K562 (cell line): ENCODE measurements around the gene TMEM222. TPM values are rescaled to one million over a fixed set of nuclear protein-coding genes. Genes with fewer than 3 reads are reported as not detected.

Experiments used
- ATAC-seq: fragments of 200-7000 bp; cut with Tn5 transposase; 3 replicates; pipeline ENCODE4 v1.9.1; 2020; ENCODE audit warnings: moderate library complexity
- BruUV-seq: library from RNA; stranded (reverse); fragments of 400-500 nt; replicated peaks from 2 replicates; lab custom pipeline; 2021; lab: Mats Ljungman, UMichigan
- CTCF ChIA-PET: fragments of 300-600 bp; formaldehyde crosslinking; extraction: SDS; loops from one replicate; lab custom pipeline; 2021; ENCODE audit warnings: low intra/inter-chr PET ratio; lab: Yijun Ruan, JAX
- POLR2A ChIA-PET: fragments of 300-600, 350-650 bp; sonication (Branson Sonifier 250); formaldehyde crosslinking; extraction: SDS; loops from one replicate; lab custom pipeline; 2021; ENCODE audit warnings: antibody characterized with exemption, inconsistent platforms; lab: Yijun Ruan, JAX
- DNase-seq, 4 experiments: peaks; one replicate each; pipeline versions ENCODE4 v3.0.0 to v3.0.0-alpha.2; 2011 to 2018; ENCODE audit warnings: low spot score in 3 of 4, mixed read lengths in 3 of 4; ENCODE audit errors: extremely low read depth in 1 of 4
- FAIRE-seq: peaks from 2 replicates; lab custom pipeline; 2011; peaks lifted over from hg19 to GRCh38; lab: Jason Lieb, UNC
- H2AFZ ChIP-seq: 2 replicates; pipeline ENCODE4 v1.6.0; 2011; ENCODE audit warnings: low read depth, low read length, control low read depth, inconsistent platforms
- H3K27ac ChIP-seq: fragments of 200-600 bp; 3 replicates; pipeline ENCODE4 v1.8.0; 2011; ENCODE audit warnings: low read depth, mild to moderate bottlenecking, control low read depth, inconsistent platforms, low read length, moderate library complexity, mixed read lengths; ENCODE audit errors: extremely low read depth
- H3K27me3 ChIP-seq, 2 experiments: fragments of 300-600 bp in 1 of 2; 2 replicates in 1 of 2; 3 replicates in 1 of 2; pipeline versions ENCODE4 v1.6.0 to v1.8.0; 2011; ENCODE audit warnings: inconsistent platforms in 2 of 2, low read length in 2 of 2, mild to moderate bottlenecking in 1 of 2, mixed read lengths in 1 of 2, moderate library complexity in 1 of 2; ENCODE audit not compliant: control insufficient read depth in 2 of 2, insufficient read depth in 2 of 2
- H3K36me3 ChIP-seq: fragments of 300-600 bp; 3 replicates; pipeline ENCODE4 v1.8.0; 2011; ENCODE audit warnings: mild to moderate bottlenecking, low read length, inconsistent platforms; ENCODE audit not compliant: control insufficient read depth, insufficient read depth
- H3K4me1 ChIP-seq, 2 experiments: fragments of 200-600 bp in 1 of 2; replicated peaks in 1 of 2; 2 replicates in 1 of 2; 3 replicates in 1 of 2; pipeline versions ENCODE4 v1.5.1 to v1.8.0; 2011; ENCODE audit warnings: inconsistent platforms in 2 of 2, low read length in 2 of 2, mild to moderate bottlenecking in 1 of 2, mixed read lengths in 1 of 2, moderate library complexity in 1 of 2; ENCODE audit not compliant: control insufficient read depth in 2 of 2, insufficient read depth in 2 of 2
- H3K4me2 ChIP-seq: 2 replicates; pipeline ENCODE4 v1.6.1; 2011; ENCODE audit warnings: low read length, control low read depth, inconsistent platforms, mixed read lengths; ENCODE audit not compliant: insufficient read depth
- H3K4me3 ChIP-seq: fragments of 200-600 bp; sonication (generic), shearing (Covaris generic); 2 replicates; pipeline ENCODE4 v1.5.1; 2016; ENCODE audit warnings: control low read depth, inconsistent platforms
- H3K79me2 ChIP-seq: fragments of 200-600 bp; 3 replicates; pipeline ENCODE4 v1.8.0; 2011; ENCODE audit warnings: low read length, inconsistent platforms; ENCODE audit not compliant: control insufficient read depth, insufficient read depth
- H3K9ac ChIP-seq, 2 experiments: 2 replicates each; pipeline versions ENCODE4 v1.6.0 to v1.6.1; 2011; ENCODE audit warnings: low read depth in 2 of 2, low read length in 2 of 2, control low read depth in 1 of 2, inconsistent platforms in 1 of 2, mild to moderate bottlenecking in 1 of 2, mixed read lengths in 1 of 2; ENCODE audit not compliant: insufficient read depth in 1 of 2
- H3K9me1 ChIP-seq: one replicate; pipeline ENCODE4 v1.6.0; 2011; ENCODE audit warnings: inconsistent platforms, mild to moderate bottlenecking, low read length, moderate library complexity; ENCODE audit not compliant: control insufficient read depth, insufficient read depth
- H3K9me3 ChIP-seq: replicated peaks from 2 replicates; pipeline ENCODE4 v1.5.1; 2011; ENCODE audit warnings: low read depth, low read length, inconsistent platforms; ENCODE audit not compliant: control insufficient read depth, insufficient read depth
- H4K20me1 ChIP-seq: replicated peaks from 2 replicates; pipeline ENCODE4 v1.6.1; 2011; ENCODE audit warnings: low read length, inconsistent platforms, mixed read lengths; ENCODE audit not compliant: control insufficient read depth, insufficient read depth
- ATF2 ChIP-seq: sonication (generic); formaldehyde crosslinking; IDR thresholded peaks from 2 replicates; pipeline ENCODE4 v1.8.1; 2022; ENCODE audit warnings: missing genetic modification reagents
- CHAMP1 ChIP-seq: fragments of 450-650 bp; IDR thresholded peaks from 2 replicates; pipeline ENCODE4 v1.6.1; 2016; ENCODE audit warnings: mild to moderate bottlenecking
- FOXO4 ChIP-seq: fragments of 450-650 bp; formaldehyde crosslinking; IDR thresholded peaks from 2 replicates; pipeline ENCODE4 v1.4.0; 2020; ENCODE audit warnings: mild to moderate bottlenecking, moderate library complexity
- HMG20A ChIP-seq: fragments of 450-650 bp; formaldehyde crosslinking; conservative IDR thresholded peaks from 2 replicates; pipeline ENCODE4 v1.4.0; 2020; ENCODE audit warnings: mild to moderate bottlenecking, mixed read lengths
- KDM2B ChIP-seq: fragments of 250-450 bp; sonication (Bioruptor Pico); IDR thresholded peaks from 2 replicates; pipeline ENCODE4 v1.8.0; 2021; ENCODE audit warnings: mild to moderate bottlenecking, moderate library complexity
- MAFG ChIP-seq: fragments of 450-650 bp; conservative IDR thresholded peaks from 2 replicates; pipeline ENCODE4 v1.6.1; 2016; ENCODE audit warnings: missing genetic modification characterization, missing compliant biosample characterization
- MCM7 ChIP-seq, 2 experiments: fragments of 450-650 bp; IDR thresholded peaks; 2 replicates each; pipeline ENCODE4 v1.6.1; 2016 to 2018
- NR2C1 ChIP-seq, 2 experiments: fragments of 450-650 bp; IDR thresholded peaks; 2 replicates each; pipeline ENCODE4 v1.6.1; 2017; ENCODE audit warnings: mild to moderate bottlenecking in 2 of 2, antibody characterized with exemption in 1 of 2, inconsistent platforms in 1 of 2, missing compliant biosample characterization in 1 of 2, missing genetic modification characterization in 1 of 2
- NR2C2 ChIP-seq, 2 experiments: fragments of 200-800 bp in 1 of 2; sonication (Bioruptor generic) in 1 of 2; sonication (generic) in 1 of 2; formaldehyde crosslinking in 1 of 2; IDR thresholded peaks; 2 replicates each; pipeline versions ENCODE4 v1.6.1 to v1.8.0; 2016 to 2022; ENCODE audit warnings: mild to moderate bottlenecking in 1 of 2, missing compliant biosample characterization in 1 of 2, missing genetic modification characterization in 1 of 2, missing genetic modification reagents in 1 of 2
- STAT5A ChIP-seq: IDR thresholded peaks from 2 replicates; pipeline ENCODE4 v1.6.1; 2012; ENCODE audit warnings: low read length, inconsistent platforms, borderline replicate concordance
- ZBTB7A ChIP-seq: IDR thresholded peaks from 2 replicates; pipeline ENCODE4 v1.6.1; 2011; ENCODE audit warnings: low read depth, mild to moderate bottlenecking, low read length, moderate library complexity, borderline replicate concordance; ENCODE audit not compliant: control insufficient read depth
- ZNF133 ChIP-seq: fragments of 250-450 bp; sonication (Bioruptor Pico); IDR thresholded peaks from 2 replicates; pipeline ENCODE4 v1.4.0; 2020; ENCODE audit warnings: mild to moderate bottlenecking
- ZNF395 ChIP-seq: fragments of 200-800 bp; sonication (Bioruptor generic); IDR thresholded peaks from 2 replicates; pipeline ENCODE4 v1.6.1; 2017; ENCODE audit warnings: missing genetic modification characterization, missing compliant biosample characterization
- WGBS: fragments of 100-300 bp; shearing (Covaris generic); methylation state at CpG from one replicate; pipeline ENCODE4 v1.1.6; 2016; ENCODE audit warnings: low coverage, mixed read lengths; ENCODE audit not compliant: insufficient coverage; ENCODE audit errors: missing lambda C conversion rate; 5-methylcytosine and 5-hydroxymethylcytosine counted together
- in situ Hi-C: fragments of 300-500 bp; cut with MboI; formaldehyde crosslinking; loops from 4 replicates; pipeline ENCODE4 v1.15.0; 2018; ENCODE audit warnings: inconsistent platforms, mixed read lengths
- intact Hi-C: fragments of 100-400 bp; cut with micrococcal nuclease; formaldehyde crosslinking; loops from 2 replicates; pipeline ENCODE4 v1.14.2; 2022
- polyA plus RNA-seq, 8 experiments: library from polyadenylated mRNA; depleted of rRNA in 4 of 8; stranded (reverse) in 5 of 8; unstranded in 3 of 8; fragments of >200 nt; fragmentation: Nextera tagmentation in 2 of 8; fragmentation: Illumina TruSeq in 1 of 8; extraction: Ambion mirVana in 2 of 8; extraction: Trizol in 1 of 8; gene quantifications; 2 replicates each; pipeline versions ENCODE4 v1.2.1 to v1.2.3, GENCODE V29; 2011 to 2014; ENCODE audit warnings: inconsistent platforms in 1 of 8, missing spikeins in 1 of 8
- total RNA-seq, 7 experiments: library from RNA; depleted of rRNA in 6 of 7; stranded (reverse); fragments of >200 nt in 6 of 7; fragmentation: Illumina TruSeq in 2 of 7; extraction: Trizol in 2 of 7; gene quantifications; 2 replicates each; pipeline versions ENCODE4 v1.2.1 to v1.2.3, GENCODE V29; 2011 to 2021; ENCODE audit warnings: low replicate concordance in 1 of 7

The TMEM222 gene
- total and polyA plus RNA-seq, 9 of the 15 experiments (the other 6 are each of a cell fraction or from before 2014, with no cell fraction given): 6.9 to 48.0 (median 32.8) TPM

- Histone ChIP-seq H3K9me1 (no peaks in the 10 kb centered on the region), H3K4me2 (no peak overlapping the region), H3K4me1 (peaks cover 19 to 62% of the 10 kb centered on the region in 2 experiments; a peak in 4 of 5 replicates), H3K9me3 (no peaks in the 10 kb centered on the region), H3K9ac (peak overlapping the region in 1 of 2 experiments; percentile 71; a peak in 2 of 4 replicates), H2AFZ (no peak overlapping the region), H3K36me3 (no peaks in the 10 kb centered on the region), H3K4me3 (no peak overlapping the region), H3K79me2 (no peaks in the 10 kb centered on the region), H4K20me1 (peaks cover 5% of the 10 kb centered on the region; the same call in 1 of the 2 replicates), H3K27ac (no peak overlapping the region), H3K27me3 (no peaks in the 10 kb centered on the region)
- DNase-seq (no peak), FAIRE-seq (no peak), ATAC-seq (no peak)
- 79% methylated on average over 26 of the region's 26 CpGs for WGBS
- CTCF ChIA-PET: no interaction called here
- in situ Hi-C loops (no loop called here), intact Hi-C loops (loop anchor here (10.0 kb wide), 1 partner anchor 169 kb away; no protein-coding TSS in a partner anchor)
- BruUV-seq: no TSS peak
- POLR2A ChIA-PET: interaction anchor here (0.5 to 3.3 kb wide), 5 partner anchors 11 to 38 kb away, joined by 3 to 20 read pairs (median 9); partner anchors contain the start of gene CD164L2
- no peak for TF ChIP-seq ZNF133 (CRISPR knock-in tag)
- TF ChIP-seq KDM2B (CRISPR knock-in tag): no peak
- TF ChIP-seq STAT5A: no peak
- TF ChIP-seq NR2C1 (IDR thresholded peaks at IDR 0.05): peak; percentile 95
- TF ChIP-seq NR2C1 (tag; IDR thresholded peaks at IDR 0.05): peak; percentile 91
- TF ChIP-seq MCM7 (IDR thresholded peaks at IDR 0.05): no peak
- TF ChIP-seq ATF2 (CRISPR knock-in tag): 0 out of 2 replicates have a peak, but pooled peaks have one; percentile 37
- TF ChIP-seq CHAMP1: no peak
- TF ChIP-seq ZNF395: no peak
- no peak for TF ChIP-seq FOXO4
- TF ChIP-seq ZBTB7A: peak; percentile 16; the same call in 1 of the 2 replicates
- no peak for TF ChIP-seq MAFG (tag)
- TF ChIP-seq HMG20A (CRISPR knock-in tag): no peak
- peak; percentile 88 for TF ChIP-seq NR2C2 (CRISPR knock-in tag; IDR thresholded peaks at IDR 0.05)
- peak; percentile 86 for TF ChIP-seq NR2C2 (tag; IDR thresholded peaks at IDR 0.05)
These were observed 42.1 kb downstream of the TMEM222 start for GRCh38 chr1:27363766-27364695.
